ENCODE data around the gene ARHGEF4.
"Not testable (repeated sequence)": the region's sequence is repeated elsewhere in the genome, so short reads cannot be mapped to it uniquely, and the experiment has no call there.

Gene ARHGEF4

DNA sequence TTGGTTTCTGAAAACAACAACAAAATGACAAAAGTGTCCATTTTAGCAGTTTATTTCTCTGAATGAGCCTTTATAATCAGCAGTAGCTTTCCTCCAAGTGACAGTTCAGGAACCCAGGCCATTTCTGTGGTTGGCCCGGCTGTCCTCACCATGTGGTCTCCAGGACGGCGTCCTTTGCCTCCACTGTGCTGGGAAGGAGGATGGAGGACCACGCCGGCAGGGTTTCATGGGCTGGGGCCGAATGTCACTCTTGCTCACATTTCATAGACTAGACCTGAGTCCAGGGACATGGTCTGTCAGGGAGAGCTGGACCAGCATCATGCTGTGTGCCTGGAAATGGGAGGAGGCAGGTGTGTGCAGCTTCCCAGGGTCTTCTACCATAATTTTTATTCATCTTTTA, 50.9 kb downstream of the ARHGEF4 start:
- no peak for DNase-seq

DNA sequence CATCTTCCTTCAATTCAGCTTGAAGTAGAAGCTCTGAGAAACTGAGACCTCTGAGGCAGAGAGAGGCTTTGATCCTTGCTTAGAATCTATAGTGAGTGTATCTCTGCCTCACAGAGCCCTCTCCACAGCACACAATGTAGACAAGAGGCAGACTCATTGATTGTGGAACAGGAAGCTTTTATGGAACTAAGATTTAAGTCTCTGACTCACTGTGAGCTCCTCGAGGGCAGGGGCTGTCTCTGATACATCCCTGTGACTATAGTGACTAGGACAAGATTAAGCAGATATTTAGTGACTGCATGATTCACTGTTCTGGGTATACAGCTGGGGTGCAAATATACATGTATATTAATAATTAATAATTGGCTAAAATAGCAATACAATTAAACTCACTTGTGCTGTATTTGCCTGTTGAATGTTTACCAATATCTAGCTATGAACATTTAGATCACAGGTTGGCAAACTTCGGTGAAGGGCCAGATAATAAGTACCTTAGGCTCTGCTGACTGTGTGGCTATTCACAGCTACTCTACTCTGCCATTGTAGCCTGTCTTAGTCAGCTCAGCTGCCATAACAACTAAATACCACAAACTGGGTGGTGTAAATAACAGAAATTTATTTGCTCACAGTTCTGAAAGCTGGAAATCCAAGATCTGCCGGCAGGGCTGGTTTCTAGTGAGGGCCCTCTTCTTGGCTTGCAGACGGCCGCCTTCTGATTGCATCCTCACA, 54.4 kb downstream of the ARHGEF4 start:
- DNase-seq = no peak

DNA sequence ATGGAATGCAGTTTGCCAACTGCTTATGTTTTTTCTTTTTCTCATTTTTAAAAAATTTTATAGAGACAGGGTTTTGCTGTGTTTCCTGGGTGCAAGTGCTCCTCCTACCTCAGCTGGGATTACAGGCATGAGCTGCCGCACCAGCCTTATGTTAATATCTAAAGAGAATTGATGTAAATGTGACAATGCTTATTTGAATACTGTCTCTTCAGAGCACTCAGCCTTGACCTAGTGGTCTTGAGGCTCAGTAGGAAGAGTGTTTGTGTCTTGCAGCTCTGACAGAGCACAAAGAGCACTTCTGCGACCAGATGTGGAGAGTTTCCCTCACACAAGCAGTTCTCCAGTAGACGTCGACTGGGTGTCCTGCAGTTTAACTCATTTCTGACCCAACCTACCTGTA, 55.3 kb downstream of the ARHGEF4 start:
- no peak for DNase-seq

DNA sequence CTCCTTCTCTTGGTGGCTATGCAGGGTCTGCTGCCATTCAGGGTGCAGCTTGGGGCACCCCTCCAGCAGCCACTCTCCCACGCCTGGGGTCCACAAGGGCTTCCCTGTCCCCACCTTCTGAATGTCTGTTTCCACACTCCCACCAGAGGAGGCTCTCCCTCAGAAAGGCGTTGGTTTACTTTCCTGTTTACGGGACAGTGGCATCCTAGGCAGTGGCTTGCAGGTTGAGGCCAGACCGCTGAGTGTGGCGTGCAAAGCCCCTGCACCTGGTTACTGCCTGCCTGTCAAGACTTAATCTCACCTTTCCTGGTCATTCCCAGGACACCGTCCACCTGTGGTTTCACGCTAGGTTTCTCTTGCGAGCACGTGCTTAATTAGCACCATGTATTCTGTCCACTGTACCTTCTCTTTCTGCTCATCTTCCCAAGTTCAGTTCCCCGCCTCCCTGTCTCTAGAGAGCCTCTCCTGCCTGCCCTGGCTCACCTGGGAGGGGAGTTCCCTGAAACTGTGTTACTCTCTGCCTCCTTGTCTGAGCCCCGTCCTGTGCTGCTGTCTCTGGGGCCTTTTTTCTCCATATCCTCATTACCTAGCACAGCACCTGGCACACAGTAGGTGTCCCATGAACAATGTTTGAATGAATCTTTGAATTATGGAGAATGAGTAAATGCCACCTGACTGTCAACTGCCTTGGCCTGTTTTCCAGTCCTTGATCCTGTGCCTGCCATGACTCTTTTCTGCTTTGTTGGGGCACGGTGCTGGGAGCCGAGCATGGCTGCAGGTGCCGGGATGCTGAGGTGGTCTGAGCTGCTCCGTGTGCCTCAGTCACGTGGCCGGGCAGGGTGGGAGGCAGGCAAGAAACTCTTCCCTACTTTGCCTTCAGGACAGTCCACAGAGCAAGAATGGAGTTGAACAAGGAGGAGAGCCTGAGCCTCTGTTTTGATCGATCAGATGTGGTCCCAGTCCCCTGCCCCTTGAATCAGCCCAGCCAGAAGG, 56.4 kb downstream of the ARHGEF4 start:
- DNase-seq = no peak

DNA sequence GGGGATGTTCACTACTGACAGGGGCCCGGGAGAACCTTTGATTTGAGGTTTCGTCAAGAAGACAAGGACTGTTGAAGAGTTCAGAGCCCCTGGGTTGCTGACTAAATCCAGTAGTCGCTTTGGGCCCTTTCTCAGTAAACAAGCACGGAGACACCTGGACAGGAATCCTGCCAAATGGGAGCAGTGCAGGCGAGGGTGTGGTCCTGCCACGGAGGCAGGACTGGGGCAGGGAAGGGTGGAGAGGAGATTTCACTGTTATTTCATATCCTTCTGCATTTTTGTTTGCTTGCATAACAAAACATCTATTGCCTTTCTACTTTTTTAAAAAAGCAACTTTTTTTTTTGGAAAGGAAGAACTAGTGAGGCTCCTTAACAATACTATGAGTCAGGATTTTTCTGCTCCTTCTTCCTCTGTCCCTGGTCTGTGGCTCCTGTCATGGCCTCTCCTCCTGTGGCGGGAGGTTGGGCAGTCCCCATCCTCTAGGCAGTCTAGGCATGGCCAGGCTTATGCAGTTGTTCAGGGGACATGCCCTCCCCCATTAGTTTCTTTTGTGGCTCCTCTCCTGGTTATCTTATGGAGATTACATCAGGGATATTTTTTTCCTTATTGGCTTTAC, 57.7 kb downstream of the ARHGEF4 start:
- no peak for DNase-seq

DNA sequence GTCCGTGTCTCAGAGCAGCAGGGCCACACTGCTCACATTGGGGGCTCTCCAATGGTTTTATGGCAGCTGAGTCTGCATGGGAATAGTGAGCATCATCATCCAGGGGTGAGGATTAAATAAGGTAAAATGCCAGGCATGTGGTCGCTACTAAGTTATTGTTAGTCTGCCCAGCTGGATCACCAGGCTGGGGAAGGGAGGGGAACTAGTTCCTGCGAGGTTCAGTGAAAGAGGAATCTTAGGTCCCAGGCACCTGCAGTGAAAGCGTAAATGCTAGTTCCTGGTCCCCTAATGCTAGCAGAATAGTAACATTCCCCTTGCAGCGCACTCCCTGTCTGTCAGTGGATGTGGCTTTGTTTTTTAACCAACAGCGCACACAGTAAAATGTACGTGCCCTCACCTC, 60.1 kb downstream of the ARHGEF4 start:
- DNase-seq = no peak

DNA sequence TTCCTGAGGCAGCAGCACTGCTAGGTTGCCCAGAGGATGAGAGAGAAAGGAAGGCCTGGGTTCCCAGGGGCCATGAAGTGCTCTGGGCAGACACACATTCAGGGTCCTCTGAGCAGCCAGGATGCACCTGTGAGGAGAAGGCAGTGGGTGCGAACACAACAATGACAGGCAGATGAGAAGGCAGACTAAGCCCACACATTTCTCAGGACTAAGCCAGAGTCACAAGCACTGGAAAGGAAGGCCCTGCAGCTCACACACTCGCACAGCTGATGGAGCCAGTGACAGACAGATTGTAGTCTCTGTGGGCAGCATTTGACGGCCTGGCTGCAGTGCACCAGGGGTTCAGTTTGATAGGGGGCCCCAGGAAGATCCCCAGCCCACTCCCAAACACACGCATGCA, 61.8 kb downstream of the ARHGEF4 start:
- DNase-seq = no peak

DNA sequence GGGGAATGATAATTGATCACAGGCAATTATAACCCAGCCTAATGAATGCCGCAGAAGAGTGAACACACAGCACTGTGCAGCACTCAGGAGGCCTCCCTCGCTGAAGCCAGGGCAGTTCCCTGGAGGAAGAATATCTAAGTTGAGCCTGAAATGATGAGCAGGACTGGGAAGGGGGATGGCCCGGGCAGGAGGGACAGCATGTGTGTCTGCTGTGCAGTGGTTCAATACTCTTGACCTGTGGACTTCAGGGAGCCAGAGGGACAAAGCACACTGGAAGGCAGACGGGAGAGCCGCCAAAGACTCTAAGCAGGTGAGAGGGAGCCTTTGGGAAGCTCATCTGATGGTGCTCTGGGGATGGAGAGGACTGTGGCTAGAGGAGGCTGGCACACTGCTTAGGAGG, 62.6 kb downstream of the ARHGEF4 start:
- DNase-seq = no peak

DNA sequence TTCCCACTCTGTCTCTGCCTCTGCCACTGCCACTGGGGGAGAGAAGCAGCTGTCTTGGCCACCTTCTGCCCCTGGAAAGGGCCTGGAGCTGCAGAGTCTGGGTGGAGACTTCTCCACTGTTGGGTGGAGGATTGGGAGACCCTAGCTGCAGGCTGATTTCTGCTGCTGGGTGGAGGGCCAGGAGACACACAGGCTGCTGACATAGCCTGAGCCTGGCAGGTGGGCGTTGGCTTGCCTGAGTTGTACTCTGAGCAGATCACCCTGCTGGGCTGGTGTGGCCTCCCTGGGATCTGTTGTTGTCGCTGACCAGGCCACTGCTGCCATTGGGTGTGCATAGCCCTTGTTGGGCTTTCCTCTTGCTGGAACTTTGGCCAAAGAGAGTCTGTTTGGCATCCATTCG, 64.3 kb downstream of the ARHGEF4 start:
- DNase-seq = no peak

DNA sequence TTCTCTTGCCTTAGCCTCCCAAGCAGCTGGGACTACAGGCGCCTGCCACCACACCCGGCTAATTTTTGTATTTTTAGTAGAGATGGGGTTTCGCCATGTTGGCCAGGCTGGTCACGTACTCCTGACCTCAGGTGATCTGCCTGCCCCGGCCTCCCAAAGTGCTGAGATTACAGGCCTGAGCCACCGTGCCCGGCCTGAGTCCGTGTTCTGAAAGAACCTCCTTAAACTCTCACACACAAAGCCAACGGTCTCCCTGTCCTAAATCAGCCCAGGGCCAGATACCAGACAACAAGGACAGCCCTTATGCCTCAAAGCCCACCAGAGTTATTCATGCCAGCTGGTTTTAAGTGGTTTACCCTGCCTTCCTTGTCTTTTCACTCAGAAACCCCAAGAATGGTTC, 64.9 kb downstream of the ARHGEF4 start:
- DNase-seq = not testable (repeated sequence)

DNA sequence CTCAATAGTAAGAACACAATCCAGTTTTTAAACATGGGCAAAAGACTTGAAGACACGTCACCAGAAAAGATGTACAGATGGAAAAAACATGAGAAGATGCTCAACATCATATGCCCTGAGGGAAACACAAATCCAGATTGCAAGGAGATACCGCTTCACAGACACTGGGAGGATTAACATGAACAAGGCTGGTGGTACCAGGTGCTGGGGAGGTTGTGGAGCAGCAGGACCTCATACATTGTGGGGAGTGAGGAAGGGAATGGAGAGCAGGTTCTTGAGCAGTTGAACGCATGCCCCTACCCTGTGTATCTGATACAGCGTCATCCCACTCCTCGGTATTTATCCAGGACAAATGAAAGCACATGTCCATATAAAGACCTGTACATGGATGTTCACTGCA, 72.1 kb downstream of the ARHGEF4 start:
- no peak for DNase-seq

DNA sequence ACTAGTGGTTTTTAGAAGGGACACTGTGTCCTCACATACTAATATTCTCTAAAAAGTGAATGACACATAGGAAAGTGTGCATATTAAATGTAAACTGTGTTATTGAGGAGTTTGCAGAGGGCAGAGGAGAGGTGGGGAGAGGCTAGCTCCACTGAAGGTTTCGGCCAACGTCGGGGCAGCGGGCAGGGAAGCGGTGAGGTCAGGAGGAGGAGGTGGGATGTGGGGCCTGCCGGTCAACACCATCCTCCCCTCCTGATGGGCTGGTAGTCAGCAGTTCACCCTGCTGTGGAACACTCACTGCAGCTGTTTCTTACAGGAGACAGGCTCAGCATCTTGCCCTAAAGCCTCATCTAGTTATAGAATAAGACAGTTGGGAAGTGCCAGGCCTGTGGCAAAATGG, 74.2 kb downstream of the ARHGEF4 start:
- no peak for DNase-seq

DNA sequence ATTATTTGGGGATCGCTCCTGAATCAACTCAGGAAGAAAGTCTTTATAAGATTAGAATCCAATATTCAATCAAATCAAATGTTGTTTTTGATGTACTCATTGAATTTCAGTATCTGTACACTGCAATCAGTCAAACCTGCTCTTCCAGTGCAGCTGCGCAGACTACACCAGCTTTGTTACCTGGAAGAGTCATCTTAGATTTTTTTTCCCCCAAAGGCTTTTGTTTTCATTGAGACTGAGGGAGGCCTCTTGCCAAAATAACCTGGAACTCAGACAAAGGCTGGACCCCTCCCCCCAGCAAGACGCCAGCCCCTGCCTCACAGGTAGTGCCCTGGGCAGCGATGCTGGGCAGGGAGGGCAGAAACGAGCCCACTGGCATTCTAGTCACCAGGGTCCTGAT, 74.8 kb downstream of the ARHGEF4 start:
- no peak for DNase-seq

DNA sequence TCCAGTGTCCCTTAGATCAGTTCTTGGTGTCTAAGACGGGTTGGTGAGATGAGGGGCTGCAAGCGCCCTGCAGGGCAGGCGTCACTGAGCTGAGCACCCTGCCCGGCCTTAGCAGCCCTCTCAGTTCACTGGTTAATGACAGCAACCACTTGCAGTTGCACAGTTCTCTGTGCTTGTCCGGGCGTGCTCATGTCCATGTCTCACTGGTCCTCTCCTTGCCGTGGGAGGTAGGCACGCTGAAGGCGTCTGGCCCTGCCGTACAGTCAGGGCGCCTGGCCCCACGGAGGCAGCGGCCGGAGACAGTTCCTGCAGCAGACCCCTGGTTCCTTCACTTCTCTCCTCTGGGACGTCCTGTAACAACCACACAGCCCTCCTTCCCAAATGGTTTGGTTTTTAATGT, 75.3 kb downstream of the ARHGEF4 start:
- DNase-seq = no peak

DNA sequence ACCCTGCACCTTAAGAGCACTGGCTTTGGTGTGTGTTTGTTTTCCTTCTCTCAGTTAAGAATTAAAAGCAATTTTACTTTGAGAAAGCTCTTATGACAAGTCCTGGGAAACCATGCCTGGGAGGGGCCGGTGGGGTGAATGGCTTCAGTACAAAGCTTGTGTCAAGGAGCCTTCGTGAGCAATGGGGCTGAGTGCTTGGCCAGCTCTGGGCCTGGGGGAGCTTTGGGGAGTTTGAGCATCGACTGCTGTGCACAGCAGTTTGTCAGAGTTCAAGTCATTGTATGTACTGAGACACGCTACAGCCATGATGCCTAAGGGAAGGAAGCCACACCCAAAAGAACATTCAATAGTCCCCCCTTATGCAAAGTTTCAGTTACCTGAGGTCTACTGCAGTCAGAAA, 75.8 kb downstream of the ARHGEF4 start:
- DNase-seq = no peak

DNA sequence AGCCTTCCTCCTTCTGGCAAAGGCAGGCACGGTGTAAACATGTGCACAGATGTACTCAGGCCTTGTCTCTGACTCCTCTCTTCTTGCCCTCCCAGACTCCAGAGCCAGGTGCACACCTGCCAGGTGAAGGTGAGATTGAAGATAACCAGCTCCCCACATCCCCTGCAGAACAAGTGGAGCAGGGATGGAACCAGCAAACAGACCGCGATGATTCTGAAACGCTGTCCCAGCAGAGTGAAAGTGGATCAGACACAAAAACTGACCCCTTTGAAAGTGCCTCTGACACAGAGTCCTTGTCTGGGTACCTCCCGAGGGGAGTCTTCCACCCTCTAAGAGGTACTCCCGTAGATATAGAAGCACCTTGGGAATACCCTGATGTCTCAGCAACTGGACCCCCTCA, 77.2 kb downstream of the ARHGEF4 start:
- no peak for DNase-seq

DNA sequence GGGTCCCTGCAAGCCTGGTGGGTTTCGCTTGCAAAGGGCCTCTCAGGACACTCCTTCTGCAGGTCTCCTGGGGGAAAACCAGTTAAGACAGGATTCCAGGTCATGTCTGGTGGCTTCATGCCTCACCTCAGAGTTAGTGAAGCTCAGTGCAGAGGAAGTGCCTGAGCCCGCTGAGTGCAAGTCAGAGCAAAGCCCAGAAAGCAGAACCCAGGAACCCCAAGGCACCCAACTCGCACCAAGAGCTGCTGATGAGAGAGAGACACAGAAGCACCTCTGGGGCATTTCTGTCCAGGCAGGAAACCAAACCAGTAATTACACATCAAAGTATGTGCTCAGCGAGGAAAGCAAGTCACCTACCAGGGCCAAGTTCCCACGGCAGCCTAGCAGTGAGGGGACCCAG, 78.4 kb downstream of the ARHGEF4 start:
- no peak for DNase-seq

DNA sequence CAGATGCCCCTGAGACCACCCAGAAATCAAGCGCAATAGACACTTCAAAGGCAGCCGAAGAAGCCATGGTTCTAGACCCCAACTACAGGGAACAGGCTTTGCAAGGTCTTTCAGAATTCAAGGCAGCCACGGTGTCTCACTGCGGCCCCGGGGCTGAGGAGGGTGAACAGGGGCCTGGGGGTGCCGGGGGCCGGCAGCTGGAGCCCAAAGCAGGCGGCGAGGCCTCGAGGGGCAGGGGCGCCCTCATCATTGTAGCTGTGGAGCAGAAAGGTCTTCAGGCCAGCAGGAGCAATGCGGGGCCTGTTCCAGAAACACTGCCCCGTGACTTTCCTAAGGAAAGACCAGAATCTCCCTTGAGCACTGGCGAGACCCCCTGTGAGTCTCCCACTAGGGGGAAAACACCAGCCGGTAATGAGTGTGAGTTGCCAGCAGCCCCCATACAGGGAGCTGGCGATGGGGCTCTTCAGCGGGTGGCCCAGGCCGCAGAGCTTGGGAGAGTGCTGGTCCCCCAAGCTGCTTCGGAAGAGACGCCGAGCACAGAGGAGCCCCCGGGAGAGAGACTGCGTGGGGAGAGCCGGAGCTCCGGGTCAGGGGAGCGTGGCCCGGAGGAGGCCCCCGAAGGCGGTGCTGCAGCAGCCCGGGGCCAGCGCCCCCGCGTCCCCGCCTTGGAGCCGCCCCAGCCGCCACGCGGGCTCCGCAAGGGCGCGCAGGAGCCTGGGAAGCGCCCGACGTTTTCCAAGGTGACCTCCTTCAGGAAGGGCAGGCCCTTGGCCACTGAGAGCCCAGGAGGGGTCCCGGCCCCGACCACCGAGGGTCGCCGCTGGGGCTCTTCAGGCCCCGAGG, 79.1 kb downstream of the ARHGEF4 start:
- DNase-seq = no peak

DNA sequence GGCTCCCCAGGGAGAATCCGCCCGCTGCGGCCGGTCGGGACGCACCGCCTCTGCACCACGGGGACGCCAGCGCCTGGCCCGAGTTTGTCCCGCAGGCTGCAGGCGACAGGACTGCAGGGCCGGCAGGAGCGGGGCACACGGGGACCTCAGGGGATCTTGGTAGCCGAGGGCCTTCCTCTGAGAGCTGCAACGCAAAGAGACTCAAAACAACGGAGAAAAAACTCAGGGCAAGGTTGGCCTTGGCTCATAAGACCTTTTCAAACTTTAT, 79.7 kb downstream of the ARHGEF4 start:
- no peak for DNase-seq

DNA sequence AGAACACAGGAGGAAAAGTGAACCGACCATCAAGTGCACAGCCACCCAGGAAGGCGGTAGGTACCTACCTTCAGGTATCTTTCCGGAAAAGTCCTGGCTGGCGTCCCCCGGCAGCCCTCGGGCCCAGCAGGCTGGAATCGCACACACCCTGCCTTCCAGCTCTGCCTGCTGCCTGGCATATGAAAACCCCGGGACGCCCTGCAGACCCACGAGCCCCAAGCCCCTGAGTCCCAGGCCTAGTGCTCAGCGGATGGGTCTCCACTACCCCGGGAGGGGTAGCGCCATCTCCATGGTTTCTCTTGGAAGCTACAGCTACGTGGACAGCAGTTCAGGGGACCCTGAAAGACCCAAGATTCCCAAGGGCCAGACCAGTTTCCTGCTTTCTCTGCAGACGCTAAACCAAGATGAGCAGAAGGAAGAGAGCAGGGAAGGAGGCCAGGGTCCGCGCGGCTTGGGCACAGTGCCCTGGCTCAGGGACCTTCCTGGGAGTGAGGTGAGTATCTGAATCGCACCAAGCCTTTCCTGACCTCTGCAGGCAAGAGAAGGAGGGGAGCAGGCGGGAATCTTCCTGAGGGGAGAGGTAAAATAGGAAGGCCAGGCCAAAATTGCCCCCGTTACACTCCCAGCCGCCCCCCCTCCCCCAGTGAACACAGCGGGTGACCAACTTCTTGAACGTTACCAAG, 80.4 kb downstream of the ARHGEF4 start:
- DNase-seq = no peak

DNA sequence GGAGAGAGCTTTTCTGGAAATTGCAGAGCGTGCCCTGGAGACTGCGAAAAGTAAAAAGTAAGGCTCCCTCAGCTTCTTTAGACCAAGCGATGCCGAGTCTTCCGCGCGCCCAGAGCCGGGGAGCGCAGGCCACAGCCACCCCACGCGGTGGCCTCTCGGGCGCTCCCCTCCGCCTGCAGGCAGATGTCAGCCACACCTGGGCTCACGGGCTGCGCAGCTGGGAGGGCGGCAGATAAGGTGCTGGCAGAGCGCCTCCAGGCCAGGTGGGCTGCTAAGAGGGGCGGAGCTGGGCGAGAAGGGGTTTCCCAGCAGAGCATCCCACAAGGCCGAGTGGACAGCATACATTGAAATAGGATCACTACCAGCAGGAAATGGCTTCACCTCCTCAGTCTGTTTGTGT, 81.7 kb downstream of the ARHGEF4 start:
- no peak for DNase-seq

DNA sequence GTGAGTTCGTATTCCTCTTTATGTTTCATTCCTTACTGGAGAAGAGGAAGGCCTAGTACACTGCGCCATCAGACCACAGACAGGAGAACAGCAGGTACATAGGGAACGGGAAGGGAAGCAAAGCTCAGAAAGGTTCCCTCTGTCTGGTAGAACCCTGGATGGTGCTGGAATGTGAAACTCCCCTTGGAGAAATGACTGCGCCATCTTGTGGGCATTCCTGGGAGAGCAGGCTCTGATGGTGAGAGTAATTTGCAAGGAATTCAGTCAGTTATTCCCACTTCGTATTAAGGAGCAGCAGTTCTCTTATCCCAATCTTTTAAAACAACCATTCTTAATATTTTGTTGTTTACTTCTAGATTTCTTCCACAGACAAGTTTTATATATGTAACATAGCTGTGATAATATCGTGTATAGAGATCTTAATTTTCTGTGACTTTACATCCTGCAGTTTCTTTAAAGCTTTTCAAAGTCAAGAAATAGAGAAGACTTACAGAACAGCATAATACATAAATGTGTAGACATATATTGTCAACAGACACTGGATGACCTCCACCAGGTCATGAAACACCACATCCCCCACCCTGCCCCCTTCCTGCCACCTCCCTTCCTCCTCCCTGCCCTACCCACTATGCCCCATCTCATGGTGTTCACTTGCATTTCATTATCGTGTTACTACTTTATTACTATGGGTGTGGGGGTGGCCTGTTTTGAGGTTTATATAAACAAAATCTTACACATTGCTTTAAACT, 83.9 kb downstream of the ARHGEF4 start:
- peak; percentile 2 for DNase-seq

Data from NCI-H774 (cell line).